NCI-H526 (cell line): ENCODE results near the gene ZNF774.
"Not testable (repeated sequence)": the region's sequence is repeated elsewhere in the genome, so short reads cannot be mapped to it uniquely, and the experiment has no call there.

Experiments
- DNase-seq, 2 experiments: peaks; one replicate each; lab custom pipeline; 2025; lab: John Stamatoyannopoulos, UW

The ZNF774 gene

GRCh38 chr15:90352107-90352893 lies at the start of gene ZNF774:
Gene ZNF774 (plus strand): TSS chr15:90352284. CDS start chr15:90354661, 2,377 bp downstream.
- peak; percentile 94 to 98 for DNase-seq

DNA sequence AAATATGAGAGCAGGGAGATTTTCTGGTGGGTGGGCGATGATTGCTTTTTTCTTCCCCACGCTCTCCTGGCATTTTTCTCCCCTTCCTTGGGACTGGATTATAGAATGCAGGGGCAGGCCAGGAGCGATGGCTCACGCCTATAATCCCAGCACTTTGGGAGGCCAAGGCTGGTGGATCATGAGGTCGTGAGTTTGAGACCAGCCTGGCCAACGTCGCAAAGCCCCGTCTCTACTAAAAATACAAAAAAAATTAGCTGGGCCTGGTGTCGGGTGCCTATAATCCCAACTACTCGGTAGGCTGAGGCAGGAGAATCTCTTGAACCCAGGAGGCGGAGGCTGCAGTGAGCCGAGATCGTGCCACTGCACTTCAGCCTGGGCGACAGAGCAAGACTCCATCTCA lies 46.7 kb upstream of the ZNF774 start:
- not testable (repeated sequence) for DNase-seq

DNA sequence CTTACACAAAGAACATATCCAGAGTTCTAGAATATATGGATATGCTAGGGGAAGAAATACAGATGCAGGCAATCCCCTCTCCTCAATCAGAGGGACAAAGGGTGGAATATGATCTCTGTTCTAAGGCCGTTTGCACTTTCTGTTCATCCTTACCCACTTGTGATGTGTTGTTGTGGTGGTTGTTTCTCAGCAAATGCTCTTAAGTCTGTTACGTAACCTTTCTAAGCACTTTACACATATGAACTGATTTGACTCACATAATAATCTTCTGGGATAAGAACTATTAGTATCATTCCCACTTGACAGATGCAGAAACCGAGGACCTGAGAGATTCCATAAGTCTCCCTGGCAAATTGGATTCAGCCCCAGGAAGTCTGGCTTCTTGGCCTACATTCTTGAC lies 46.2 kb upstream of the ZNF774 start:
- no peak for DNase-seq

GRCh38 chr15:90306560-90306959 lies 45.5 kb upstream of the ZNF774 start:
- DNase-seq: no peak

GRCh38 chr15:90307661-90308060 lies 44.4 kb upstream of the ZNF774 start:
- no peak for DNase-seq

- no peak for DNase-seq
Observed at GRCh38 chr15:90309020-90309419, 43.1 kb upstream of the ZNF774 start.

- DNase-seq: no peak
Observed at GRCh38 chr15:90315278-90315982, 36.7 kb upstream of the ZNF774 start.

GRCh38 chr15:90316139-90316538 lies 35.9 kb upstream of the ZNF774 start:
- DNase-seq: no peak

GRCh38 chr15:90318591-90318990 lies 33.5 kb upstream of the ZNF774 start:
- no peak for DNase-seq

GRCh38 chr15:90320062-90320884 lies 31.8 kb upstream of the ZNF774 start:
- DNase-seq: peak; percentile 74 to 92

DNA sequence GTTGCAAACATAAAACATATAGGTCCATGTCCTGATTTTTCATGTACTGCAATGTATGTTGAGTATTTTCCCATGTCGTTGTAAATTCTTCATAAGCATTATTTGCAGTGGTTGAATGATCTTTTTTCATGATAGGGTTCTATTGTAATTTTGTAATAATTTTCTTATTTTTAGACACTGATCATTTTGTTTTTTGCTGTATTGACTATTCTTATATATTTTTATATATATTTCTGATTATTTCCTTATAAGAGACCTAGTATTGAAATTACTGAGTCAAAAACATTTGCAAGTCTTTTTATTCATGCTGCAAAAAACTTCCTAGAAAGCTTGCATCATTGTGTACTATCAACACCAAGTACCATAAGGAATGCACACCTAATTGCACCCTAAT lies 31.2 kb upstream of the ZNF774 start:
- no peak for DNase-seq

DNA sequence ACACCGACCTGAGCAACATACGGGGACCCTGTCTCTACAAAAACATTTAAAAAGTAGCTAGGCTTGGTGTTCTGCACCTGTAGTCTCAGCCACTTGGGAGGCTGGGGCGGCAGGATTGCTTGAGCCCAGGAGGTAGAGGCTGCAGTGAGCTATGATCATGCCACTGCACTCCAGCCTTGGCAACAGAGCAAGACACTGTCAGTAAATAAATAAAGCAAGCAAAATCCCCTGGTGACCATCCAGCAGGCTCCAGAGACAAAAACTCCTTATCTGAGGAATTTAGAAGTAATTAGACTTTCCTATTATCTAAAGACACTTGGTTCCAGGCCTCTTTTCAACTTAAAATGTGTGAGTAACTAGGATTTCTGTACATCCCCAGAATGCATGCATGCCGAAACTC lies 29.5 kb upstream of the ZNF774 start:
- no peak for DNase-seq

DNA sequence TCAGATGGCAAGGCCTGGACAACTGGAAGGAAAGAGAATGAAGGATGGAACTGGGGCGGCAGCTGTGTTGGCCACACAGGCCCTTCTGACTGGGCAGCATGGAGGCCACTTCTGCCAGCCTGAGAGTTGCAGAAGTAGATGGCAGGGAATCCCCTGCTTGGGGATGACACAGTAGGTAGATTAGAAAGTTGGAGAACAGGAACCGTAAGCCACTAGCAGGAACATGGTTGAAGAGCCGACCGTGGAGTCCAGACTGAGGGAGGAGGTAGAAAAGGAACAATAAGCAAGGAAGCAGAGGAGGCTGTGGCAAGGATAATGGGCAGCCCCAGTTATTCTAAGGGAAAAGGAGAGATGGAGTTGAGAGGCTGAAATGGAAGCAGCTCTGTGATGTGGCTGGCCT lies 26.4 kb upstream of the ZNF774 start:
- DNase-seq: no peak

DNA sequence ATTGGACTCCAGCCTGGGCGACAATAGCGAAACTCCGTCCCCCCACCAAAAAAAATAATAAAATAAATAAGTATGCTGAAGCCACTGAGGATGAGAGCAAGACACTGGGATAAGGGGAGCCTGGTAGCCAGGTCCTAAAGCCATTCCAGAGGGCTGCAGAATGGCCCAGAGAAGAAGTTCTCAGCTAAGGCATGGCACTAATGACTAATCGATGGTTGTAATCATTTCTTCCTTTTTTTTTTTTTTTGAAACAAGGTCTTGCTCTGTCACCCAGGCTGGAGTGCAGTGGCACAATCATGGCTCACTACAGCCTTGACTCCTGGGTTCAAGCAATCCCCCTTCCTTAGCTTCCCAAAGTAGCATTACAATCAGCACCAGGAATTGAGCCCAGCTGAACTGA lies 25.6 kb upstream of the ZNF774 start:
- no peak for DNase-seq

- DNase-seq: no peak
Observed at GRCh38 chr15:90327311-90327710, 24.8 kb upstream of the ZNF774 start.

GRCh38 chr15:90334304-90334731 lies 17.8 kb upstream of the ZNF774 start:
- no peak for DNase-seq

GRCh38 chr15:90336705-90337141 lies 15.4 kb upstream of the ZNF774 start:
- DNase-seq: no peak

DNA sequence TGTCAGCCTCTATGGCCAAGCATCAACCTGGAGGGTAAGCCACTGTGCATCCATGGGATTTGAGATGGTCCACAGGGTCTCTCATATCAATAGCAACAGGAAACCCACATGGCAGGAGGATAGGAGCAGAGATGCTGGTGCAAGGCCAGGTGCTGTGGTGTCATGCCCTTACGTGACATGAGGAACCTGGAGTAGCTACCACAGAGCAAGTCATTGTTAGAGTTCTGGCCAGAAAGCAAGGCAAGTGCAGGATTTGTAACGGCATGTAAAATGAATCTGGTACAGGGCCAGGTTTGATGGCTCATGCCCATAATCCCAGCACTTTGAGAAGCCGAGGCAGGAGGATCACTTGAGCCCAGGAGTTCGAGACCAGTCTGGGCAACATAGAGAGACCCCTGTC lies 14.8 kb upstream of the ZNF774 start:
- no peak for DNase-seq

- DNase-seq: no peak
Observed at GRCh38 chr15:90338532-90338931, 13.6 kb upstream of the ZNF774 start.

DNA sequence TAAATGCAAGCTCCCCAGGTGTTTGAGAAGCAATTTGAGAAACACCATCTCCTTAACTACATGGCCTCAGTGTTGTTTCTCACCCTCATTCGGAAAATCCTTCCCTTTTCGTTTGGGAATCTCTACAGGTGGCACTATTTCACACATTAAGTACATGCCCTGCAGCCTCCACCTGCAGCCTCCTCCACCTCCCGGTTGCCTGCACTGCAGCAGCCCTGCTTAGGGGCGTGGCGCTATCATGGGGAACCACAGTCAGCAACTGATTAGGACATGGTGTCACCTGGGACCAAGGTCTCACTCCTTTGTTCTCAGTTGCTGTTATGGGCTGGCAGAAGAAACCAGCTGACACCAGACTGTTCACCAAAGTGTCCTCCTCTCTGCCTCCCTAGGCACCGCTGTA lies 11.7 kb upstream of the ZNF774 start:
- DNase-seq: peak in 1 of 2 experiments; percentile 2

GRCh38 chr15:90343302-90343790 lies 8.7 kb upstream of the ZNF774 start:
- no peak for DNase-seq

DNA sequence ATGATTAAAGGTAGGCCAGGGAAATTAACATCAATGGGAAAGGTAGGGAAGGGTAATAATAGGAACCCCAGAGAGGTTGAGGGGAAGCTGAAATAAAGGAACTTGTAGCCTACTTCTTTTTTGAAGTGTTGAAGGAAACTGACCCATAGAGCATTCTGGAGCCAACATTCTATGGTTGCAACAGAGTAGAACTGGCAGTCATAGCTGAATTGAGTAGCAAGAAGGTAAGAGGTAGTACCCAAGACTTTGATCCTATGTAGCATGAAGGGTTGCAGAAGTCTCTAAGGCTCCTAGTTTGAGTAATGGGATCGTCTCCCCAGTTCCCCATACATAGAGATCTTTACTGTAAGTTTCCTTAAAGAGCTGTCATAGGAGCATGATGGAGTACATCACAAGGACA lies 7.4 kb upstream of the ZNF774 start:
- no peak for DNase-seq
